Lower leg skin (tissue), 3 donors: ENCODE results near the gene KRTAP19-2.

Source experiments
- POLR2A ChIP-seq, 2 donors: fragments of 450-650 bp; IDR thresholded peaks; one replicate each; pipeline ENCODE4 v1.6.1; 2016 to 2017; ENCODE audit warnings: antibody characterized with exemption in 2 of 2, mild to moderate bottlenecking in 1 of 2, moderate library complexity in 1 of 2
- TF ChIP-seq, protein P1 (sequence below), 3 donors: fragments of 450-650 bp; IDR thresholded peaks; one replicate each; pipeline ENCODE4 v1.5.1; 2016; ENCODE audit warnings: antibody characterized with exemption in 3 of 3, mild to moderate bottlenecking in 3 of 3, moderate library complexity in 2 of 3

DNA sequence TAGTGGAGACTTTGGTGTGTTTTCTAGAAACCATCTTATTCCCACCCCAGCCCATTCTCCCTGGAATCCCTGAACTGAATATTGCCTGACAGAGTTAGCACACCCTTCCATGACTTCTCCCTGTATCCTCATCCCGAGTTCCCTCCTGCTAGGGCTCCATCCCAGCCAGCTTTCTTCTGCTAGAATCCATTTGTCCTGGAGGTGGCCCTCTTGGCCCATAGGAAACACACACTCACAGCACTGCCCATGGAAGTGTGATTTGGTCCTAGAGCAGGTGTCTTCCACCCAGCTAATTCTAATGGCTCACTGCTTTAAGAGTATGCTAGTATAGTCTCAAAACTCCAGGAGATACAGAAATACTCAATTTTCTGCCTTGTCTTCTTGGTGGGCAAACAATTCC is 43.0 kb downstream of the KRTAP19-2 start:
- no peak for TF ChIP-seq POLR2A (IDR thresholded peaks at IDR 0.05)
- TF ChIP-seq, protein P1, sequence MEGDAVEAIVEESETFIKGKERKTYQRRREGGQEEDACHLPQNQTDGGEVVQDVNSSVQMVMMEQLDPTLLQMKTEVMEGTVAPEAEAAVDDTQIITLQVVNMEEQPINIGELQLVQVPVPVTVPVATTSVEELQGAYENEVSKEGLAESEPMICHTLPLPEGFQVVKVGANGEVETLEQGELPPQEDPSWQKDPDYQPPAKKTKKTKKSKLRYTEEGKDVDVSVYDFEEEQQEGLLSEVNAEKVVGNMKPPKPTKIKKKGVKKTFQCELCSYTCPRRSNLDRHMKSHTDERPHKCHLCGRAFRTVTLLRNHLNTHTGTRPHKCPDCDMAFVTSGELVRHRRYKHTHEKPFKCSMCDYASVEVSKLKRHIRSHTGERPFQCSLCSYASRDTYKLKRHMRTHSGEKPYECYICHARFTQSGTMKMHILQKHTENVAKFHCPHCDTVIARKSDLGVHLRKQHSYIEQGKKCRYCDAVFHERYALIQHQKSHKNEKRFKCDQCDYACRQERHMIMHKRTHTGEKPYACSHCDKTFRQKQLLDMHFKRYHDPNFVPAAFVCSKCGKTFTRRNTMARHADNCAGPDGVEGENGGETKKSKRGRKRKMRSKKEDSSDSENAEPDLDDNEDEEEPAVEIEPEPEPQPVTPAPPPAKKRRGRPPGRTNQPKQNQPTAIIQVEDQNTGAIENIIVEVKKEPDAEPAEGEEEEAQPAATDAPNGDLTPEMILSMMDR (IDR thresholded peaks at IDR 0.05): no peak
